Peyer's patch (tissue), 4 donors: ENCODE data around the gene DNAJC2. TPM values are rescaled to one million over a fixed set of nuclear protein-coding genes. Genes with fewer than 3 reads are reported as not detected.

ENCODE experiments used
- DNase-seq, 3 donors: peaks; one replicate each; pipeline ENCODE4 v3.0.0-alpha.2; 2017 to 2019
- H3K27ac ChIP-seq, 4 donors: fragments of 200-600 bp; sonication (generic); one replicate each; pipeline ENCODE4 v1.5.1; 2016 to 2019
- H3K27me3 ChIP-seq, 2 donors: fragments of 200-600 bp; sonication (generic); one replicate each; pipeline ENCODE4 v1.5.1; 2019
- H3K36me3 ChIP-seq, 3 donors: fragments of 200-600 bp; sonication (generic); one replicate each; pipeline ENCODE4 v1.5.1; 2016 to 2019
- H3K4me1 ChIP-seq, 4 donors: fragments of 200-600 bp; sonication (generic); one replicate each; pipeline ENCODE4 v1.5.1; 2016 to 2019
- H3K4me3 ChIP-seq, 4 donors: fragments of 200-600 bp; sonication (generic); 1 replicate in 3 of 4; 2 replicates in 1 of 4; pipeline ENCODE4 v1.5.1; 2016 to 2019; ENCODE audit warnings: mild to moderate bottlenecking in 1 of 4
- H3K9me3 ChIP-seq, 4 donors: fragments of 200-600 bp; sonication (generic); one replicate each; pipeline ENCODE4 v1.5.1; 2016 to 2019; ENCODE audit warnings: mild to moderate bottlenecking in 1 of 4
- POLR2A ChIP-seq, 2 donors: fragments of 450-650 bp; IDR thresholded peaks; one replicate each; pipeline ENCODE4 v1.5.1; 2017; ENCODE audit warnings: antibody characterized with exemption in 2 of 2, mild to moderate bottlenecking in 2 of 2, moderate library complexity in 2 of 2
- total RNA-seq, 4 donors: library from RNA; depleted of rRNA; stranded (reverse); fragments of >200 nt; gene quantifications; one replicate each; pipeline ENCODE4 v1.1.0, GENCODE V29; 2016
- TF ChIP-seq, protein P1 (sequence below), 6 experiments: fragments of 450-650 bp in 4 of 6; fragments of 200-600 bp in 2 of 6; sonication (generic) in 1 of 6; IDR thresholded peaks; one replicate each; pipeline ENCODE4 v1.5.1; 2017 to 2019; ENCODE audit warnings: antibody characterized with exemption in 6 of 6, mild to moderate bottlenecking in 3 of 6, moderate library complexity in 1 of 6

The DNAJC2 gene
- total RNA-seq, 4 donors from 2014 or later: 14.7 to 52.0 (median 20.8) TPM

DNA sequence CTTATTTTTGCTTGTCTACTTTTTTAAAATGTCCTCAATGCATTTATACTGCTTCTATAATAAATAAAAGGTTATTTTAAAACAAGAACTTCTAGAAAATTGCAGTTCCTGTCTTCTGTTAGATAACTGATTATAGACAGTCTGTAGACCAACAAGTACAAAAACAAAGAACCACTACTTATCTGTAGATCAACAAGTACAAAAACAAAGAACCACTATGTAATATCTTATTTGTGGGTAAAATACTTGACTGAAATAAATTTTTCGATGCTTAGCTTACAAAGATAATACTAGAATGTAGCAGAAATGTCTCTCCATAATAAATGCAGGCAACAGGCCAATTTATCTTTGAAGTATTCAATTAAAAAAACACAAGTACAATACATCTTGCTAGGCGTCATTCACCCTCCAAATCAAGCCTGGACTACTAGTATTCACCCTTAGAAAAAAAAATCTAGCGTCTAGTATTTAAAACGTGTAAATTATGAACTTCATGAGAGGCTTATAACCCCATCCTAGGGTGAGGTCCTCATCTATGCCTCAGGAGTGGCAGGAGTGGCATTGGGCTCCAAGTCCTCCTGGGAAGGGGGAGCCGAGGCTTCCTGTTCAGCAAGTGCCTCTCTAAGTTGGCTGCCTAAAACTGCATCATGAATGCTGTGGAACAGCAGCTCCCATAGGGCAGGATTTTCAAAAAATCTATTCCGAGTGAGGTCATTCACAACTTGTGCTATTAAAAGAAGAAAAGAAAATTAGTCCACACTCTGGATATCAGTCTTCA lies 29.5 kb upstream of the DNAJC2 start:
- no peak for DNase-seq
- H3K27ac ChIP-seq: no peak overlapping the region
- H3K4me1 ChIP-seq: no peaks in the 10 kb centered on the region
- H3K4me3 ChIP-seq: no peak overlapping the region
- H3K9me3 ChIP-seq: no peaks in the 10 kb centered on the region
- no peaks in the 10 kb centered on the region for H3K27me3 ChIP-seq
- H3K36me3 ChIP-seq: peaks cover 0 to 4% (median 0%) of the 10 kb centered on the region in 3 donors
- no peak for TF ChIP-seq POLR2A (IDR thresholded peaks at IDR 0.05)
- TF ChIP-seq, protein P1, sequence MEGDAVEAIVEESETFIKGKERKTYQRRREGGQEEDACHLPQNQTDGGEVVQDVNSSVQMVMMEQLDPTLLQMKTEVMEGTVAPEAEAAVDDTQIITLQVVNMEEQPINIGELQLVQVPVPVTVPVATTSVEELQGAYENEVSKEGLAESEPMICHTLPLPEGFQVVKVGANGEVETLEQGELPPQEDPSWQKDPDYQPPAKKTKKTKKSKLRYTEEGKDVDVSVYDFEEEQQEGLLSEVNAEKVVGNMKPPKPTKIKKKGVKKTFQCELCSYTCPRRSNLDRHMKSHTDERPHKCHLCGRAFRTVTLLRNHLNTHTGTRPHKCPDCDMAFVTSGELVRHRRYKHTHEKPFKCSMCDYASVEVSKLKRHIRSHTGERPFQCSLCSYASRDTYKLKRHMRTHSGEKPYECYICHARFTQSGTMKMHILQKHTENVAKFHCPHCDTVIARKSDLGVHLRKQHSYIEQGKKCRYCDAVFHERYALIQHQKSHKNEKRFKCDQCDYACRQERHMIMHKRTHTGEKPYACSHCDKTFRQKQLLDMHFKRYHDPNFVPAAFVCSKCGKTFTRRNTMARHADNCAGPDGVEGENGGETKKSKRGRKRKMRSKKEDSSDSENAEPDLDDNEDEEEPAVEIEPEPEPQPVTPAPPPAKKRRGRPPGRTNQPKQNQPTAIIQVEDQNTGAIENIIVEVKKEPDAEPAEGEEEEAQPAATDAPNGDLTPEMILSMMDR (IDR thresholded peaks at IDR 0.05): no peak

DNA sequence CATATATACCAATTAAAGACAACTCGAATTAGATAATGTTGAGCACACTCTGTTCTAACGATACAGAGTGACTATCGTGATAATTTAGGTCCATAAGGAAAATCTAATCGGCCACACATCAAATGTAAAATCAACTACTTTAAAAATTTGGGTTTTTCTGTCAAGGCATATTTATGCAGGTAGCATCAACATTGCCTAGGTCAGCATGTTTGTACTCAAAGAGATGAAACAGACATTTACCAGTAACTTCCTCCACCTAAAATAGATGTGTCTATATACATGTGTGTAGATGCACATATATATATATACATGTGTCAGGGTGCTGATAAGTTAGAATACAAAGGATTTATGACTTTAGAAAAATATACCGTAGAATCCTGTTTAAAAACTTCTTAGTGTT lies 24.9 kb upstream of the DNAJC2 start:
- no peak for TF ChIP-seq POLR2A (IDR thresholded peaks at IDR 0.05)
- TF ChIP-seq, protein P1 (IDR thresholded peaks at IDR 0.05): no peak
- Histone ChIP-seq H3K36me3 (peaks cover 0 to 50% (median 0%) of the 10 kb centered on the region in 3 donors), H3K27me3 (no peaks in the 10 kb centered on the region), H3K9me3 (no peaks in the 10 kb centered on the region), H3K4me3 (no peak overlapping the region), H3K27ac (no peak overlapping the region), H3K4me1 (no peaks in the 10 kb centered on the region)
- DNase-seq: no peak

- TF ChIP-seq, protein P1 (IDR thresholded peaks at IDR 0.05): no peak
- TF ChIP-seq POLR2A (IDR thresholded peaks at IDR 0.05): no peak
- H3K36me3 ChIP-seq: peaks cover 0 to 27% (median 0%) of the 10 kb centered on the region in 3 donors
- H3K4me3 ChIP-seq: no peak overlapping the region
- H3K27ac ChIP-seq: no peak overlapping the region
- H3K27me3 ChIP-seq: no peaks in the 10 kb centered on the region
- no peaks in the 10 kb centered on the region for H3K9me3 ChIP-seq
- peaks cover 0 to 21% (median 3%) of the 10 kb centered on the region in 4 donors for H3K4me1 ChIP-seq
- DNase-seq: no peak
Measured at GRCh38 chr7:103349805-103350204, 5.2 kb upstream of the DNAJC2 start.

DNA sequence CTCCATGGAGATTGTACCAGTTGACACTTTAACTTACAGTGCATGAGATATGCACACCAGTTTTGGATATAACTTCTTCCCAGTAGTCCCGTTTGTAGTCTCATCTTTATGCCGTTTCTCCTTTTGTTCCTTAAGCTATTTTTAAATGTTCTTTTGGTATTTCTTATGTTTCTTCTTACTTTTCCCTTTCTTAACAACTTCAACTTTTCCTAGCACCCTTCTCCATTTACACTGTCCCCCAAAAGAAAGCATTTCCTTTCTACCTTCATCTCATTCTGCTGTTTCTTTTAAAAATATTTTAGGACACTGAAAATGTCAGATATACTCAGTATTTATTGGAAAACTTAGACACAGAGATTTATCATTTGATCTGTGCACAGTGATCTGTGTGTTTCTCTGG lies 4.4 kb upstream of the DNAJC2 start:
- no peak for DNase-seq
- TF ChIP-seq POLR2A (IDR thresholded peaks at IDR 0.05): no peak
- TF ChIP-seq, protein P1 (IDR thresholded peaks at IDR 0.05): no peak
- peak overlapping the region in 3 of 4 donors; percentile 63 to 82 (median 80) for H3K4me3 ChIP-seq
- H3K4me1 ChIP-seq: peaks cover 0 to 21% (median 3%) of the 10 kb centered on the region in 4 donors
- no peaks in the 10 kb centered on the region for H3K27me3 ChIP-seq
- H3K36me3 ChIP-seq: peaks cover 0 to 19% (median 0%) of the 10 kb centered on the region in 3 donors
- H3K9me3 ChIP-seq: no peaks in the 10 kb centered on the region
- no peak overlapping the region for H3K27ac ChIP-seq

GRCh38 chr7:103348452-103348851 lies 3.9 kb upstream of the DNAJC2 start:
- no peaks in the 10 kb centered on the region for H3K27me3 ChIP-seq
- no peaks in the 10 kb centered on the region for H3K9me3 ChIP-seq
- peaks cover 0 to 24% (median 3%) of the 10 kb centered on the region in 4 donors for H3K4me1 ChIP-seq
- peak overlapping the region; percentile 63 to 82 (median 74) for H3K4me3 ChIP-seq
- H3K27ac ChIP-seq: peak overlapping the region in 1 of 4 donors; percentile 84
- peaks cover 0 to 19% (median 0%) of the 10 kb centered on the region in 3 donors for H3K36me3 ChIP-seq
- no peak for TF ChIP-seq POLR2A (IDR thresholded peaks at IDR 0.05)
- TF ChIP-seq, protein P1 (IDR thresholded peaks at IDR 0.05): no peak
- peak in 1 of 3 donors; percentile 16 for DNase-seq
